Cerebellar cortex (tissue), 1 donor: Measurements from ENCODE around the gene TUBGCP6.
"Not testable (repeated sequence)": the region's sequence is repeated elsewhere in the genome, so short reads cannot be mapped to it uniquely, and the experiment has no call there.

Experiments used
- DNase-seq: peaks from one replicate; pipeline ENCODE4 v3.0.0-alpha.2; 2015; ENCODE audit warnings: low spot score

The TUBGCP6 gene

DNA sequence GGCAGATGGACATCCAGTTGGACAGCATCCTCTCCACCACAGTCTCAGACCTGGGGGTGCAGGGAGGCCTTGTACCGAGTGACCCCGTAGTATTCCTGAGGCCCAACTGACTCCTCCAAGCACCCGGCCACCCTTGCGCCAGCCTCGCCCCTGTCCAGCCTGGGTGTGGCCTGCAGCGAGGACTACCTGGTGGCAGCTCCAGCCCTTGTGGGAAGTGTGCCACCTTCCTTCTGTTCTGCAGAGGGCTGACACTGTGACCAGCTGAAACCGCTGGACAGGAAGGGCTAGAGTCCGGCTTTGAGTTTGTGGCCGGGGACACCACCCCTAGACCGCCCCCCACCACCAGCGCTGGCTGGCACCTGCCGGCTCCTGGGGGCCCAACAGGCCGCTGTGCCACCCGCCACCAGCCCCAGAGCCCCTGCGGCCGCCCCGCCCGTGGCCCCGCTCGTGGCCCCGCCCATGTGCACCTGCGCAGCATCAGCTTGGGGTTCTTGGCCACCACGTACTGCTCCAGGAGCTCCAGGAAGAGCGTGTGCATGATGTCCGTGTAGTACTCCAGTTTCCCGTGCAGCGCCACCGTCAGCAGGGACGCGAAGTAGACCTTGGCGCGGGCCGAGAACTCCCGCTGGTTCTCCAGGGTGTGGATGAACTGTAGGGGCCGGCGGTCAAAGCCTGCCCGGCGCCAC, 35.3 kb upstream of the TUBGCP6 start:
- DNase-seq = no peak

DNA sequence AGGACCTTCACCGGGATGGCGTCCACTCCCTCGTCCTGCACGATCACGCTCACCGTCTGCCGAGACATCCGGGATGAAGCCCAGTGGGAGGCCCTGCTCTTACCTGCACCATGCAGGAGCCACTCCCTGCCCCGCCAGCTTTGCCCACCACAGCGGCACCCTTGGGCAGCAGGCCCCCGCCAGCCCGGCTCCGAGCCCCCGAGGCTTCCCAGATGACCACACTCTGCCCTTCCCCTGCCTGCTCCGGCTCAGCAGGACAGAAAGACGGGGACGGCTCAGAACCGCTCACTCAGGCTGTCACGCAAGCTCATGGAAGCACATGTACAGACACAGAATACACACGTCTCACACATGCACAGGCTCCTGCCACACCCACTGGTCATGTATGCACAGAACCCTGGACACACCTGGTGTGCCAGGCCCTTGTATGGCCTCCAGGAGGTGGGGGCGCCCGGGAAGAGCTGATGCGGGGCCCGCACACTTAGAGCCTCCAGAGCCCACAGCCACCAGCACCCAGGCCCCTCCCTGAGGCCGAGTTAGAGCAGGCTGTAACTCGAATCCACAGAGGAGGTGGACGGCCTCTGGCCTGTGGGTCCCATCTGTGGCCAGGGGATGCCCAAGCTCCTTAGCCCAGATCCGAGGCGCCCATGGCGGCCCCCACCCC, 34.3 kb upstream of the TUBGCP6 start:
- no peak for DNase-seq

DNA sequence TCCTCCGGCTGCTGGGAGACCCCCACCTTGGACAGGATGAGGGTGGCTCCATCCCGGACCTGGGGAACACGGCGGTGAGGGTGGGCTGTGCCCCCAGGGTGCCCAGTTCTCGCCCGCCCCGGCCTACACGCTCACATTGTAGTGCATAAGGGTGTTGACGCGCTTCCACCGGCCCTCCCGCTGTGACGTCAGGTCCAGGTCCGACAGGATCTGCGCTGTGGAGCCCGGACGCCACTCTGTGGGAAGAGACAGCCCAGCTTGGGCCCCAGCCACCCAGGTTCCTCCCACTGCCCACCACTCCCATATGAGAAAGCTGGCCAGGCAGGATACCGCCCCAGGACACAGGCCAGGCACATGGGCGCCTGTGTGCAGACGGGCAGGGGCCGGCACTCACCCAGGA, 33.6 kb upstream of the TUBGCP6 start:
- DNase-seq = no peak

DNA sequence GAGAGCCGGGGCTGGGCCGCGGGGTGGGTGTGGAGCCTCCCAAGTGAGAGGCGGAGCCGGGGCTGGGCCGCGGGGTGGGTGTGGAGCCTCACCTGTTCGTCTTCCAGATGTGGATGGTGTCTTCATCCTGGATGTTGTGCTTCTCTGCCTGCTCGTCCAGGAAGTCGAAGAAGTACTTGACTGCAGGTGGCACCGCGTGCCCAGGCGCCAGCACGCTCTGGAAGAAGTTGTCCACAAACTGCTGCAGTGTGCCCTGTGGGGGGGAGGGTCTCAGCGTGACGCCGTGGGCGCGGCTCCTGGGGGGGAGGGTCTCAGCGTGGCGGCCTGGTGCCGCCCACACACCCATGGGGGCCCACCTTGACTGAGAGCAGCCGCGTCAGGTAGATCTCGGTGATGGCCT, 32.9 kb upstream of the TUBGCP6 start:
- no peak for DNase-seq

DNA sequence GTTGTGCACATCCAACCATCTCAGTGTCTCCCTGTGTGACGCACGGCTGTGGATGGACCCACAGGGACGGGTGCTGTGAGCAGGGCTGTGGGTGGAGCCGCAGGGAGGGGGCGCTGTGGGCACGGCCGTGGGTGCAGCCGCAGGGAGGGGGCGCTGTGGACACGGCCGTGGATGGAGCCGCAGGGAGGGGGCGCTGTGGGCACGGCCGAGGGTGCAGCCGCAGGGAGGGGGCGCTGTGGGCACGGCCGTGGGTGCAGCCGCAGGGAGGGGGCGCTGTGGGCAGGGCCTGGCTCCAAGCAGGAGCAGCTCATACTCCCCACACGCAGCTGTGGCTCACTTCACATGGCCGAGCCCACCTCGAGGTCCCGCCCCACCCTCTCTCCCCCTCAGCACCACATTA, 31.3 kb upstream of the TUBGCP6 start:
- peak; percentile 70 for DNase-seq

DNA sequence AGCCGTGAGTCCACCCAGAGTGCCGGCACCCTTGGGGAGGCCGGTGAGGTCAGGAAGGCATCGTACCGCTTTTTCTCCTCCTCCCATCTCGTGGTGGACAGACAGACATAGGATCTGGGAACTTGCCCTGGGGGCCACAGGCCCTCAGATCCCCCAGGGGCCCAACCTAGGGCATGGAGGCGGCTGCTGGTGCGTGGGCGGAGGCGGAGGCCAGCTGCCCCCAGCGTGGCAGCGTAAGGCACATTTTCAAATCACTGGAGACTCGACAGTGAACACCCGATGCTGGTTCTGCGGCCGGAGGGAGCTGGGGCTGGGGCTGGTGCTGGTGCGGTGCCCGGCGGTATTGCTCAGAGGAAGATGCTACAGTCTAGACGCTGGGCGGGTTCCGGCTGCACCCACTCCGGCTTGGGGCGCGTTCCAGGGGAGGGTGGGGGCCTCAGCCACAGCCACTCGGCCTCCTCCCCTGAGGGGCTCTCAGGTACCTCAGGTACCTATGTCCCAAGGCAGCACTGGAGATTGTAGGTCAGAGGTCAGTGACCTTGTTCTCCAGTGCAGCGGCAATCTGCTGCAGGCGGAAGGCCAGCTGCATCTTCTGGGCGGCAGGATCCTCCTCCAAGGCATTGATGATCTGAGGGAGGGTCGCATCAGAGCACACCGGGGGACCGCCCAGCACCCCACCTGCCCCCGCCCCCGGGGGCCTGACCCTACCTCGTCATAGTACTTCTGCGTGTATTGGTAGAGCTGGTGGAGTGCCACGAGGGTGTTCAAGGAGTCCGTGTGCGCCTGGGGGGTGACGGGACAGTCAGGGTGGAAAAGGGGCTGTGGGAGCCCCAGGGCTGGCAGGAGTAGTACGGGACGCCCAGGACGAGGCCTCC, 30.6 kb upstream of the TUBGCP6 start:
- no peak for DNase-seq

DNA sequence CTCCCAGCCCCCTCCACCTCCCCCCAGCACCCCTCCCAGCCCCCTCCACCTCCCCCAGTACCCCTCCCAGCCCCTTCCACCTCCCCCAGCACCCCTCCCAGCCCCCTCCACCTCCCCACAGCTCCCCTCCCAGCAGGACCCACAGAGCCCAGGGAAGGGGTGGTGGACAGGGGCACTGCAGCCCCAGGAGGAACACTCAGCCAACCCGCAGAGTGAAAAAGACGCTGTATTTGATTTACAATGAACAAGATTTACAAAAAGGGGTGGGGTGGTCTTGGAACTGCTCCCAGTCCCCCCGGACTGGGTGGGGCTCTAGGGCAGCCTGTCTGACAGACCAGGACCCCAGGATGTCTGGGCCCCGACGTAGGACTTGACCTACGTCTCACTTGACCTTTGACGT, 29.9 kb upstream of the TUBGCP6 start:
- no peak for DNase-seq

DNA sequence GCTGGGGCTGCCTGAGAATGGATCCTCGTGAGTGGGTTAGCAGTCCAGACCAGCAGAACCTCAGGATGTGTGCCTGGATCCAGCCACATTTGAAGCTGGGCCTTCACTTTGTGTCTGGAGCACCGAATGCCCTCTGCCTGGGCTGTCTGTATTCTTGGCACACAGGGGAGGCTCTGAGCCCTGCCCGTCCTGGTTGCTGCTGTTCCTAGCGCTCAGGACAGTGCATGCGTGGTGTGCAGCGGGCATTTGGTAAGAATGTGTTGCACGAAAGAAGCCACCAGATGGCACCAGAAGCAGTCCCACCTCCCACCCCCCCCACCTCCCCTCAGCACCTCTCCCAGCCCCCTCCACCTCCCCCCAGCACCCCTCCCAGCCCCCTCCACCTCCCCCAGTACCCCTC, 29.5 kb upstream of the TUBGCP6 start:
- peak; percentile 93 for DNase-seq

DNA sequence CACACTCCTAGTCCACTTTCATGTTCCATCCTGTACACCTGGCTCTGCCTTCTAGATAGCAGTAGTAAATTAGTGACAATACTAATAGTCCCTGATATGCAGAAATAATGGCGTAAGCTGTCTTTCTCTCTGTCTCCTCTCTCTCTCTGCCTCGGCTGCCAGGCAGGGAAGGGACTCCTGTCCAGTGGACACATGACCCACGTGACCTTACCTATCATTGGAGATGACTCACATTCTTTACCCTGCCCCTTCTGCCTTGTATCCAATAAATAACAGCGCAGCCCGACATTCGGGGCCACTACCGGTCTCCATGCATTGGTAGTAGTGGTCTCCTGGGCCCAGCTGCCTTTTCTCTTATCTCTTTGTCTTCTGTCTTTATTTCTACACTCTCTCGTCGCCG, 29.0 kb upstream of the TUBGCP6 start:
- not testable (repeated sequence) for DNase-seq

DNA sequence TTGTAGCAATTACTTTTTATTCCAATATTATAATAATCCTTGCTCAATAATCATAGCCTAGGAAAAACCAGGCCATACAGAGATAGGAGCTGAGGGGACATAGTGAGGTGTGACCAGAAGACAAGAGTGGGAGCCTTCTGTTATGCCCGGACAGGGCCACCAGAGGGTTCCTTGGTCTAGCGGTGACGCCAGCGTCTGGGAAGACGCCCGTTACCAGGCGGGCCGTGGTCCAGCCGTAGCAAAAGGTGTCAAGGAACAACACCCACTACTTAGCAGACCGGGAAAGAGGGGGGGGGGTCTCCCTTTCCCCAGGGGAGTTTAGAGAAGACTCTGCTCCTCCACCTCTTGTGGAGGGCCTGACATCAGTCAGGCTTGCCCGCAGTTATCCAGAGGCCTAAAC, 28.5 kb upstream of the TUBGCP6 start:
- not testable (repeated sequence) for DNase-seq

DNA sequence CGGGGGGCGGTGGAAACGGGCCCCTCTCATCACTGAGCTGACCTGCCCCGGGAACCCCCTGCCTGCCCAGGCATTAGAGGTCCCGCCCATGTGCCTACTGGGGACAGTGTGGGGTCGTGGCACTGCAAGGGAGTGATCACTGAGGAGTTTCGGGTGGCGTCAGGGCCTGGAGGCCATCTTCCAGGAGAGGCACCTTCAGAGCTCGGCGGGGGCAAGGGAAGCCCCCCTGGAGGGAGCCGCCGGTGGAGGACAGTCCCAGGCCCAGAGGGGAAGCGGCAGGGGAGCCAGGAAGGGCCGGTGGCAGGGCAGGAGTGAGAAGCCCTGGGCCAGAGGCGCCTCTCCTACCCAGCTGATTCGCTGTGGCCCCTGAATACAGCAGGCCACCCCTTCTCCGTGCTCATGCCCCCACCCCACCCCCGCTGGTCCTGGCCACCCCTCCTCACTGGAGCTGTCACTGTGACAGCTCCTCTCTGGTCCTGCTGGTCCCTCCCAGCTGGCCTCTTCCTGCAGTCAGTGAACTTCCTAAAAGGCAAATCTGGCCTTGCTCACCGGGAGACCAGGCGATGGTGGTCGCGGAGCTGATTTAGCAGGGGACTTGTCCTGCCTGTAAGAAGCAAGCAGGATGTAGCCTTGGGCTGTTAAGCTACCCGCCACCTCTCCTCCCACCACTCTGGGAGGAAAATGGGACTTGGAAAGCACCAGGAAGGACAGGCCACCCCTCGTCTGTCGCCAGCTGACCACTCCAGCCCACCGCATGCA, 27.4 kb upstream of the TUBGCP6 start:
- DNase-seq = no peak

DNA sequence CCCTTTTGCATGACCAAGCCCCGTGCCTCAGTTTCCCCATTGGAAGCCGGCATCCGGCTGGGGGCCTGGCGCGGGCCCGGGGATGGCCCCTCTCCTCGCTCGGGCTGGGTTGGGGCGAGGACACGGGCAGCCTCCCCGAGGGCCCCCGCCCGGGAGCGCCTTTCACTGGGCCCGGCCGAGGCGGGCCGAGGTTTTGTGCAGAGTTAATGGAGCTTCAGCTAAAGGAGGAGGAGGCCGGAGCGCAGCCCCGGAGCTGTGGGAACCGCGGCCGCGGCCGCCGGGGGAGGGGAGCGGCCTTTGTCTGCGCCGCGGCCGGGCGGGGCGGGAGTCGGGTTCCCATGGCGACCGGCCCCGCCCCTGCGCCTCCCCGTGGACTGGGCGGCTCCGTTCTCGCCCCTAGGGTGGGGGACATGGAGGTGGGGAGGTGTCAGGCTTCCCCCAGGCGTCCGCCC, 26.7 kb upstream of the TUBGCP6 start:
- DNase-seq = peak; percentile 65

DNA sequence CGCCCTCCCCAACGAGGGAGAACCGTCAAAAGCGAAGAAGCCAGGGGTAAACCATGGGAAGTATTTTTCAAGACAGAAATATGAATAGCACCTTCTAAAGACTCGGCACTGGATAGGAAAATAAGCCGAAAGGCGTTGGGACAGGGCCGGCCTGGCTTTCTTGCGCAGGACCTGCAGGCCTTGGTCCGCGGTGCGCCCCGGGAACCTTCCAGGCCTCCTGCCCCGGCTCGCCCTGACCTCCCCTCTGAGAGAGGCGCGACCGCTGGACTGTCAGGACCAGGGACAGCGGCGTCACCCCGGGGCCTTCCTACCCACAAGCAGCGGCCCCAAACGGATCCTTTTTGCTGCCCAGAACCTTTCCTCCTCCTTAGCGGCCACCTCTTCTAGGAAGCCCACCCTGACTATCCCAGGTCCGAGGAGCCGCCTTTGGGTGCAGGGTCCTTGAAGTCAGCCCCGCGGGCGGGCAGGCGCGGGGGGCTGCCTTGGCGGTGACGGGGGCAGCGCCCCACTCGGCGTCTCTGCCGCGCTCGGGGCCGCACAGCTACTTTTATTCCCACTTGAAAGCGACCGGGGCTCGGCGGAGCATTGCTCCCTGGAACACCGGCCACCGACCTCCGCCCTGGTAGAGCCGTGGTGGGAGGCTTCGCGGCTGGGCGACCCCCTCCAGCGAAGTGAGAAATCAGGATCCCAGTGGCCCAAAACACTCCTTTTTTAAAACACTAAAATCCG, 26.0 kb upstream of the TUBGCP6 start:
- DNase-seq = no peak

DNA sequence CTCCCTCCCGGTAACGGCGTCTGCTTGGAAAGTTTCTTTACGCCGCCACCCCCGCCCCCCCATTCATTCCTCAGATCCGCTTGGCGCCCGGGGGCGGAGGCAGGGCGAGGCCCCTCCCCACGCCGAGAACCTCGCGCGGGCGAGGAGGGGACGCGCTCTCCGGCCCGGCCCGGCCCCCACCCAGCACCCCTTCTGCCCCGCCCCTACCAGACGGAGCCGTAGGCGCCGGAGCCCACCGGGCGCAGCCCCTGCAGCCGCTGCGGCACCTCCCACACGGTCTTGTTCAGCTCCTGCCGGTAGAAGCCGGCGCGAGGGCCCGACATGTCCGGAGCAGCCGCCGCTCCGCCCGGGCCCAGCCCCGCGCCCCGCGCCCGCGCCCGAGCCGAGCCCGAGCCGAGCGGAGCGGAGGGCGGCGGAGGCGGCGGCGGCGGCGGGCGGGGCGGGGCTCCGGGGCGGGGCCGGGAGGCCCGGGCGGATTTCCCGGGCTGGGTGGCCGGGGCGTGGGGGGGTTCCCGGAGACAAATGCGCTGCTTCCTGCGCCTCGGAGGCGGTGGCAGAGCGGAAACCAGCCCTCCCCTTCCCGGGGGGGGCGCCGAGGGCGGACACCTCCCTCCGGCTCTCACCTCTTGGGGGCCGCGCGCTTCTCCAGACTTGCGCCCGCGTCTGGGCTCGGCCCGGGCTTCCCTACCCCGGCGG, 25.3 kb upstream of the TUBGCP6 start, which contains the start of gene MAPK11:
Gene MAPK11, minus strand, starts transcription at position 411 of the 696 bp plus-strand sequence. Its CDS starts 88 bp downstream, at position 323.
- no peak for DNase-seq

DNA sequence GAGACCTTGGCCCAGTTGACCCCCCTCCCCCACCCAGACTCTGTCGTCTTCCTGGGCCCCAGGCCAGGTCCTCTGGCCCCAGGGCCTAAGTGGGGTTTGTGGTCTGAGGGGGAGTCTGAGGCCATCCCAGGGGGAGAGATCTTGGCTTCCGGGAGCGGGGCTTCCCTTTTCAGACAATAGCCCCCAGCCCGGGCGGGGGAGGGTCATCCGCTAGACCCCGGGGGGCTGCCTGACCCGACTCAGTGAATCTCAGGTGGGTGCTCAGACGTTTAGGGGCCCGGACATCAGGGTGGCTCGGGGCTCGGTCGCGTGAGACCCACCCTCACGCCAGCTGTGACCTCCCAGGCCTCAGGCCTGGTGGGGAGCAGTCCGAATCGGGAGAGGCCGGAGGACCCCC, 24.7 kb upstream of the TUBGCP6 start:
- no peak for DNase-seq

DNA sequence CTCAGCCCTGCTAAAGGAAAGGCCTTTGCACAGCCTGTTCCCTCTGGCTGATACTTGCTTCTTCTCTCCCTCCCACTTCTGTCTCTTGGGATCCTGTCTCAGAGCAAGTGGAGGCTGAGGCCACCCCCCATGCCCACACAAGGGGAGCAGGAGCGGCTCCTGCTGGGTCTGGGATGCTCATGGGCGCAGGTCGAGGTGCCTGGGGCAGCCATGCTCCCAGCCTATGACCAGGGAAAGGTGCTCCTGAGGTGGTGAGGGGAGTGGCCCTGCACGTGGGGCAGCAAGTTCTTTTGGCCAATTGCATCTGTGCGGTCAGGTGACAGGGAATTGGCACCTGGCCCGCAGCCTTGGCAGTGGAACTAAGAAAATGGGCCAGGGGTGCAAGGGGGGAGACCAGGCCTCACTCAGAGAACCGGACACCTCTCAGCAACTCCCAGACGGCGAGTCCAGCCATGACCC, 23.9 kb upstream of the TUBGCP6 start:
- DNase-seq = no peak

DNA sequence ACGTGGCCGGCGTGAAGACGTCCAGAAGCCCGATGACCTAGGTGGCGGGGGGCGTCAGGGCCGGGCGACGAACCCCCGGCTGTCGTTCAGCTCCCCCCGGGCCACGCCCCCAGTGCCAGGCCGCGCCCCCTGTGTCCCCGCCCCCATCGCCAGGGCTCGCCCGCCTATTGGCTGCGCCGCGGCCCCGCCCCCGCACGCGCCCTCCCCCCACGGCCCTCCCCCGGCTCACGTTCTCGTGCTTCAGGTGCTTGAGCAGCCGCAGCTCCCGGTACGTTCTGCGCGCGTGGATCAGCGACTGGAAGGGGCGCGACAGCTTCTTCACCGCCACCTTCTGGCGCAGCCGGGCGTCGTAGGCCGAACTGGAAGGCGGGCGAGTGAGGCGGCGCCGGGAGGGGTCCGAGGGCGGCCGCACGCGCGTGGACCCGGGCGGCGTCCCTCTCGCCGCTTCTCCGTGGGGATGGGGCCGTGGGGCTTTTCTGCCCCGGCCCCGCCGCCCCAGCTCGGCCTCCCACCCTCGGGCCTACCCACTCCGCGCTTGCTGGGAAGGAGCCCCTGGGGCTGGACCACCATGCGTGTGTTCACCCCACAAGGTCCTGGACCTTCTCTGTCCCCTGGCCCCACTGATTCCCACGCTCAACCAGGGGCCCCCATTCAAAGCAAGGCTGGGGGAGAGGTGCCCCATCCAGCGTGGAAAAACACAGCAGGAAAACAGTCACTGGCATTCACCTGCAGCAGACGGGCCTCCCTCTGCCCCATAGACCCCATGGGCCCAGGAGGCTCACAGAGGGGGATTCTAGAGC, 23.0 kb upstream of the TUBGCP6 start:
- DNase-seq = peak; percentile 66

DNA sequence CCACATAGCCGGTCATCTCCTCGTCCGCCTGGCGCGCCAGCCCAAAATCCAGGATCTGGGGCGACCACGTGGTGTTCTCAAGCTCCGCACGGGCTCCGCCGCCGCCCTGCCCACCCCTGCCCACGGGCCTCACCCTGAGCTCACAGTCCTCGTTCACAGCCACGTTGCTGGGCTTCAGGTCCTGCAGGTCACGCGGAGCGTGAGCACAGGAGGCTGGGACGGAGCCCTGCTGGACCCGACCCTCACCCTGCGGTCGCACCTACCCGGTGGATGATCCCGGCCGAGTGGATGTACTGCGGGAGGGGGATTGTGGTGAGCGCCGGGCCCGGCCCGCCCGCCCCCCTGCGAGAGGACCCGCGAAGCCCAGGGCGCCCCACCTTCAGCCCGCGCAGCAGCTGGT, 22.2 kb upstream of the TUBGCP6 start:
- no peak for DNase-seq

DNA sequence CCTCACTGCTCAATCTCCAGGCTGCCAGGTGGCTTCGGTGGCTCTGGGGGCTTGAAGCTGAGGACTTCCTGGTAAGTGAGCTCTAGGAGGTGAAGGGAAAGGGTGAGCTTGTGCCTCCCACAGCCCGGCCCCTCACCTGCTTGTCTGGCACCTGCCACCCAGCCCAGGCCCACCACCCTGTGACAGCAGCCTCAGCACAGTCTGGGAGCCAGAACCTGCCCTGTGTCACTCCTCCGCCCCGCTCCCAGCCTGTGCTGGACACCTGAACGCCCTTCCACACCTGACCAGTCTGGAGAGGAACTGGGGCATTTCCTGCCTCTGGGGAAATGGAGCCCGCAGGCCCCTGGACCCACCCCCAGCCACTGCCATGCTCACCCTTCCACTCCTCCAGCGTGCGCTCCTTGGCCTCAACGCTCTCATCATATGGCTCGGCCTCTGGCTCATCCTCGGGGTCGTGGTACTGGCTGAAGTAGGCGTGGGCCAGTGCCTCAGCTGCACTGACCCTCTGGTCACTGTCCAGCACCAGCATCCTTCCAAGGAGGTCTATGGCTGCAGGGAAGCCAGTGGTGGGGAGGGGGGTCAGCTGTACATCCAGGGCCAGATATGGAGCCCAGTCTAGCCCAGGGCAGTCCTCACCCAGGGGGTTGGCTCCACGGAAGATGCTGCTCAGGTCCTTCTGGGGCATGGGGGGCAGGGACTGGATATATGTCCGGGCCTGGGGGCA, 20.3 kb upstream of the TUBGCP6 start:
- no peak for DNase-seq
